Heart left ventricle (tissue), 16 donors: ENCODE results near the gene IHH. TPM values are rescaled to one million over a fixed set of nuclear protein-coding genes. Genes with fewer than 3 reads are reported as not detected.

Source experiments
- ATAC-seq, 4 donors: fragments of 200-7000 bp; cut with Tn5 transposase; one replicate each; pipeline ENCODE4 v1.9.1; 2020 to 2022; ENCODE audit warnings: moderate library complexity in 4 of 4, mild to moderate bottlenecking in 3 of 4, moderate number of reproducible peaks in 1 of 4
- DNase-seq, 5 donors: peaks; one replicate each; pipeline ENCODE4 v3.0.0-alpha.2; 2020
- H3K27ac ChIP-seq, 12 donors: fragments of 200-600 bp; sonication (generic) in 4 of 12; one replicate each; pipeline versions ENCODE4 v1.5.0 to v1.8.0; 2016 to 2022; ENCODE audit warnings: mild to moderate bottlenecking in 2 of 12
- H3K27me3 ChIP-seq, 9 donors: fragments of 200-600 bp; sonication (generic) in 2 of 9; one replicate each; pipeline versions ENCODE4 v1.5.1 to v1.8.0; 2016 to 2022; ENCODE audit warnings: mild to moderate bottlenecking in 3 of 9
- H3K36me3 ChIP-seq, 9 donors: fragments of 200-600 bp; sonication (generic) in 2 of 9; one replicate each; pipeline versions ENCODE4 v1.5.0 to v1.8.0; 2018 to 2022; ENCODE audit warnings: mild to moderate bottlenecking in 2 of 9
- H3K4me1 ChIP-seq, 12 donors: fragments of 200-600 bp; sonication (generic) in 4 of 12; one replicate each; pipeline versions ENCODE4 v1.5.0 to v1.8.0; 2016 to 2022; ENCODE audit warnings: mild to moderate bottlenecking in 3 of 12
- H3K4me3 ChIP-seq, 12 donors: fragments of 200-600 bp; sonication (generic) in 4 of 12; one replicate each; pipeline versions ENCODE4 v1.5.0 to v1.8.0; 2017 to 2022; ENCODE audit warnings: mild to moderate bottlenecking in 9 of 12, moderate library complexity in 4 of 12
- H3K9me3 ChIP-seq, 12 donors: fragments of 200-600 bp; sonication (generic) in 4 of 12; one replicate each; pipeline versions ENCODE4 v1.5.0 to v1.8.0; 2016 to 2022; ENCODE audit warnings: mild to moderate bottlenecking in 1 of 12
- CTCF ChIP-seq, 12 donors: fragments of 200-600 bp; sonication (generic) in 4 of 12; IDR thresholded peaks; one replicate each; pipeline versions ENCODE4 v1.5.0 to v1.8.0; 2018 to 2022; ENCODE audit warnings: antibody characterized with exemption in 12 of 12, mild to moderate bottlenecking in 5 of 12
- POLR2A ChIP-seq, 2 donors: fragments of 450-650 bp; IDR thresholded peaks; one replicate each; pipeline ENCODE4 v1.6.1; 2017; ENCODE audit warnings: antibody characterized with exemption in 2 of 2, mild to moderate bottlenecking in 2 of 2, moderate library complexity in 2 of 2
- WGBS, 4 donors: extraction: QIAGEN DNeasy Blood & Tissue Kit in 2 of 4; methylation state at CpG; one replicate each; pipeline versions ENCODE4 v1.1.5 to v1.1.7; 2013 to 2018; 5-methylcytosine and 5-hydroxymethylcytosine counted together
- intact Hi-C, 10 donors: fragments of 100-400 bp; cut with DNase I; formaldehyde crosslinking; loops; one replicate each; pipeline versions ENCODE4 v1.11.1 to v1.14.2; 2022
- polyA plus RNA-seq, 2 donors: library from polyadenylated mRNA; stranded (reverse); fragments of 200-250 nt; gene quantifications; one replicate each; pipeline ENCODE4 v1.2.3, GENCODE V29; 2013
- total RNA-seq, 9 donors: library from RNA; depleted of rRNA in 2 of 9; stranded (reverse); fragments of >200 nt in 2 of 9; fragmentation: NEBNext Ultra II Directional in 3 of 9; extraction: Animal tissue kit (Norgen Biotek cat#: 25700) in 3 of 9; gene quantifications; one replicate each; pipeline versions ENCODE4 v1.1.0 to v1.2.4, GENCODE V29; 2016 to 2023
- donor health status: ischemic (EF 13 %, LVEDD 7.1; RV severe dilation, severe dysfunction).
- donor health status: healthy with polysubstance abuse.
- donor health status: DM: no; HTN: yes; CAD: no.
- donor health status: DM: no; HTN: no; CAD: no.
- donor health status: ischemic (EF 25% LVEDD 6.9; RV normal size, moderate dysfunction).
- donor health status: ischemic (EF 25% LVEDD 5.7; RV mildly dilated, moderate dysfunction).
- donor health status: healthy.
- donor health status: DM: yes; HTN: yes; CAD: no.
- donor health status: ischemic (EF 35%, LVEDD 5.7; RV mildly dilated, moderate dysfunction).
- donor health status: nonischemic (EF 11% LVEDD 7.7; RV severe dilation, severe dysfunction).
- donor health status: DM: yes; HTN: yes; CAD: no.
- donor health status: PGD.
- donor health status: ischemic (EF 29% LVEDD 5.4; RV normal size, mild dysfunction).
- donor health status: nonischemic (EF 23%, LVEDD 6.1; RV moderate dilation, normal function).

The IHH gene
- total and polyA plus RNA-seq, 11 donors = not detected

GRCh38 chr2:219034823-219035222 lies 25.9 kb downstream of the IHH start:
- 52 to 56% (median 54%) methylated on average over 6 of the region's 6 CpGs for WGBS, 4 donors
- intact Hi-C loops = no loop called here
- H3K27me3 ChIP-seq = peaks cover 8 to 84% (median 21%) of the 10 kb centered on the region in 9 donors
- no peak overlapping the region for H3K4me3 ChIP-seq
- no peak overlapping the region for H3K27ac ChIP-seq
- ATAC-seq = no peak
- no peak for TF ChIP-seq CTCF (IDR thresholded peaks at IDR 0.05)
- TF ChIP-seq POLR2A (IDR thresholded peaks at IDR 0.05) = no peak
- H3K36me3 ChIP-seq = no peaks in the 10 kb centered on the region
- H3K9me3 ChIP-seq = no peaks in the 10 kb centered on the region
- H3K4me1 ChIP-seq = no peaks in the 10 kb centered on the region
- no peak for DNase-seq

GRCh38 chr2:219032051-219032745 lies 28.5 kb downstream of the IHH start:
- Histone ChIP-seq H3K27me3 (peaks cover 8 to 62% (median 20%) of the 10 kb centered on the region in 9 donors), H3K36me3 (no peaks in the 10 kb centered on the region), H3K27ac (no peak overlapping the region), H3K4me3 (no peak overlapping the region), H3K9me3 (no peaks in the 10 kb centered on the region), H3K4me1 (no peaks in the 10 kb centered on the region)
- 79 to 83% (median 82%) methylated on average over 23 of the region's 23 CpGs for WGBS, 4 donors
- intact Hi-C loops = no loop called here
- no peak for ATAC-seq
- TF ChIP-seq POLR2A (IDR thresholded peaks at IDR 0.05) (no peak), CTCF (IDR thresholded peaks at IDR 0.05) (no peak)
- DNase-seq = no peak

- ATAC-seq (no peak), DNase-seq (no peak)
- no peaks in the 10 kb centered on the region for H3K36me3 ChIP-seq
- H3K9me3 ChIP-seq = no peaks in the 10 kb centered on the region
- H3K27ac ChIP-seq = no peak overlapping the region
- H3K4me3 ChIP-seq = no peak overlapping the region
- intact Hi-C loops = no loop called here
- TF ChIP-seq POLR2A (IDR thresholded peaks at IDR 0.05) = no peak
- TF ChIP-seq CTCF (IDR thresholded peaks at IDR 0.05) = no peak
- peaks cover 8 to 54% (median 20%) of the 10 kb centered on the region in 9 donors for H3K27me3 ChIP-seq
- no peaks in the 10 kb centered on the region for H3K4me1 ChIP-seq
- 59 to 64% (median 61%) methylated on average over 13 to 21 of the region's 21 CpGs for WGBS, 4 donors
These were observed 29.5 kb downstream of the IHH start for GRCh38 chr2:219031005-219031738.

- WGBS, 4 donors = 73 to 85% (median 76%) methylated on average over 14 to 16 of the region's 16 CpGs
- Histone ChIP-seq H3K9me3 (no peaks in the 10 kb centered on the region), H3K27ac (no peak overlapping the region), H3K27me3 (peaks cover 8 to 46% (median 20%) of the 10 kb centered on the region in 9 donors), H3K36me3 (no peaks in the 10 kb centered on the region), H3K4me3 (no peak overlapping the region), H3K4me1 (no peaks in the 10 kb centered on the region)
- ATAC-seq (peak in 1 of 4 donors; percentile 9), DNase-seq (no peak)
- TF ChIP-seq CTCF (IDR thresholded peaks at IDR 0.05) = no peak
- intact Hi-C loops = no loop called here
These were observed 30.4 kb downstream of the IHH start for GRCh38 chr2:219030177-219030940.
